NCI-H1092 treated with DMSO at 0.1 percent for 48 hours (cell line): ENCODE data around the gene ACTN4.

ENCODE experiments used
- DNase-seq: peaks from one replicate; lab custom pipeline; 2025; lab: John Stamatoyannopoulos, UW

The ACTN4 gene

DNA sequence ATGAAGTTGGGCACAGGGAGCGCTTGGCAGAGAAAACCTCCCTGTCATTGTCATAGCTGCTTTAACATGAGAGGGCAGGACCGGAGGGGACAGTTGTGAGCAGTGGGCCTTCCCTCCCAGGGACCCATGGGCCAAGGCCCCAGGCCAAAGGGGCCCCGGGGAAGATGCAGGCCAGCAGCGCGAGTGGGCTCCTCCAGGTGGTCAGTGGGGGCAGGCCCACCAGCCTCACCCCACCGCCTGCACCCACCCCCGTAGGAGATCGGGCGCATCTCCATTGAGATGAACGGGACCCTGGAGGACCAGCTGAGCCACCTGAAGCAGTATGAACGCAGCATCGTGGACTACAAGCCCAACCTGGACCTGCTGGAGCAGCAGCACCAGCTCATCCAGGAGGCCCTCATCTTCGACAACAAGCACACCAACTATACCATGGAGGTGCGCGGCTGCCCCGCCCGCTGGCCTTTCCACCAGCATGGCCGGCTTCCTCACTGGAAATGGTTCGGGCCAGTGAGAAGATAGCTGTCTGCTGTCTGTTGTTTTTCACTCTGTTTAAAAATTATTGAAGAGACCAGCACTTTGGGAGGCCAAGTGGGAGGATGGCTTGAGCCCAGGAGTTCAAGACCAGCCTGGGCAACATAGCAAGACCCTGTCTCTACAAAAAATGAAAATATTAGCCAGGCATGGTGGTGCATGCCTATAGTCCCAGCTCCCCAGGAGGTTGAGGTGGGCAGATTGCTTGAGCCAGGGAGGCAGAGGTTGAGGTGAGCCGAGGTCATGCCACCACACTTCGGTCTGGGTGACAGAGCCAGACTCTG is 78.2 kb downstream of the ACTN4 start:
- DNase-seq: no peak

DNA sequence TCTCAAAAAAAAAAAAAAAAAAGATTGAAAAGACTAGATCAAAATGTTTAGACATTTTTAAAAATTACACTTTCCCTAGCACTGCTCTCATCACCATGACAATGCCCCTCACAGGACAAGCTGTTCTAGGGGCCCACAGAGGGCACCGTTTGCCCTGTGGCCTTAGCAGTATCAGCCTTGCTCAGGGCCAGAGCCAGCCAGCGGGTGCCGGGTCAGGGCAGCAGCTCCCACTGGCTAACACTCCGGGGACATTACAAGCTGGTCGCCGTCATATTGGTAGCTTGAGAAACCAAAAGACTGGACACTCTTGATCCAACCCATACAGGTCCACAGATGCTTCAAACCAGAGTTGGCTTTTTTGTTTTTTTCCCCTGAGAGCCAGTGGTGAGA is 78.8 kb downstream of the ACTN4 start:
- DNase-seq: no peak

DNA sequence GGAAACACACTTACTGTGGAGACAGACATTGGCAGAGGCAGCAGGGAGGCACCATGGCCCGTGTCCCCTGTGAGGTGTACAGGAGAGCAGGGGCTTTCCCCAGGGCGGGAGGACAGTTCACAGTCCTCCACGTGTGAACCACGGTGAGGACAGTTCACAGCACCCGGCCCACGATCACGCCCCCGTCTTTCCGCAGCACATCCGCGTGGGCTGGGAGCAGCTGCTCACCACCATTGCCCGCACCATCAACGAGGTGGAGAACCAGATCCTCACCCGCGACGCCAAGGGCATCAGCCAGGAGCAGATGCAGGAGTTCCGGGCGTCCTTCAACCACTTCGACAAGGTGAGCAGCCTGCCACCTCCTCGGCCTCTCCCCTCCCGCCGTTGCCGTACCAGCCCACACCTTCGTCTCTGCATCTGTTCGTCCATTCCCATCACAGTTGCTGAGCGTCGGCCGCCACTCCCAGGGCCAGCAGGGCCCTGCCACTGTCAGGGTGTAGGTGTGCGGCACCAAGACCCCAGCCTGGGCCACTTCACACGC is 79.4 kb downstream of the ACTN4 start:
- no peak for DNase-seq

DNA sequence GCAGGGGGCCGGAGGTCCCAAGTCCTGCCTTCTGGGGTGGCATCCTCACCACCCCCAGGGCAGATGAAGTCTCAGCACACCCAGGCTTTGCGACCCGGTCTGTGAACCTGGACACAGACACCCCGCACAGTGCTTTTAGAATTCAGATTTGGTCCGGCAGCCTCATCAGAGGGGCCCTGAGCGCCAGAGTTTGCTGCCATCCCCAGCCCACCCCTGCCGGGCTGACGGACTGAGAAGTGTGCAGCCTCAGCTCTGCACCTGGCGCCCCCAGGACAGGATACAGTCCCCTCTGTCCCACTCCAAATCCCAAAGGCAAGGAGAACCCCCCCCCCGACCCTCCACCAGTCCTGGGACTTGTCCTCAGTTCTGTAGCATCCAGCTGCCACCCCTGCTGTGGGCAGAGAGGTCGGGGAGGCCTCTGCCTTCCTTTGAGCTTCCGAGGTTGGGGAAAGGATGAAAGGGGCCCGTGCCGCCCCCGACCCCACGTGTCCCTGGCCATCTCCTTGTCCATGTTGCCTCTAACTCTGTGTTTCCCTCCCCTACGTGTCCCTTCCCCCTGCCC is 79.9 kb downstream of the ACTN4 start:
- no peak for DNase-seq

DNA sequence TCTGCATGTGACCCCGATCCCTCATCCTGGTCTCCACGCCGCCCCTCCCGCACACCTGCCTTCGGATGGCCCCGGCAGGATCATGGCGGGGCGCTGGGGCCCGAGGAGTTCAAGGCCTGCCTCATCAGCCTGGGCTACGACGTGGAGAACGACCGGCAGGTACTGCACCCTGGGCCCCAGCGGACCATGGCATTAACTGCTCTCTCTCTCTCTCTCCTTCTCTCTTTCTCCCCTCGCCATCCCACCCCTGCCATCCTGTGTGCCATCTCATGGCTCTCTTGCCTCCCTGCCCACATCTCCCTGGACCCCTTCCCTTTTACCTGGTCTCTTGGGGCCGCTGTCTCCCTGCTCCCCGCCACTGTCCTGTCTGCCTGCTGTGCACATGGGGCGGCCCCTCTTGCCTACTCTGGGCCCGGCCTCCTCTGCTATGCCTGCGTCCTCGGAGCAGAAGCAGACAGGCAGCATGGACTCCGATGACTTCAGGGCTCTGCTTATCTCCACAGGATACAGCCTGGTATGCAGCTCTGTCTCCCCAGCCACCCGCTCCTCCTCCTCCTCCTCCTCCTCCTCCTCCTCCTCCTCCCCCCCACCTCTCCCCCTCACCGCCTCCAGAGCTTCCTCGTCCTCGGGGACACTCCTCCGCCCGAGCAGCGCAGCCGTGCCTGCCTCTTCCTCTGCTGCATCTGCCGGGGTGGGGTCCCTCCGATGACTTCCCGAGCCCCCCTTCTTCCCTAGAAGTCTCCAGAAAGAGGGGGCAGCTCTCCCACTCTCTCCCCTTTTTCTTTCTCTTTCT is 80.6 kb downstream of the ACTN4 start:
- no peak for DNase-seq

DNA sequence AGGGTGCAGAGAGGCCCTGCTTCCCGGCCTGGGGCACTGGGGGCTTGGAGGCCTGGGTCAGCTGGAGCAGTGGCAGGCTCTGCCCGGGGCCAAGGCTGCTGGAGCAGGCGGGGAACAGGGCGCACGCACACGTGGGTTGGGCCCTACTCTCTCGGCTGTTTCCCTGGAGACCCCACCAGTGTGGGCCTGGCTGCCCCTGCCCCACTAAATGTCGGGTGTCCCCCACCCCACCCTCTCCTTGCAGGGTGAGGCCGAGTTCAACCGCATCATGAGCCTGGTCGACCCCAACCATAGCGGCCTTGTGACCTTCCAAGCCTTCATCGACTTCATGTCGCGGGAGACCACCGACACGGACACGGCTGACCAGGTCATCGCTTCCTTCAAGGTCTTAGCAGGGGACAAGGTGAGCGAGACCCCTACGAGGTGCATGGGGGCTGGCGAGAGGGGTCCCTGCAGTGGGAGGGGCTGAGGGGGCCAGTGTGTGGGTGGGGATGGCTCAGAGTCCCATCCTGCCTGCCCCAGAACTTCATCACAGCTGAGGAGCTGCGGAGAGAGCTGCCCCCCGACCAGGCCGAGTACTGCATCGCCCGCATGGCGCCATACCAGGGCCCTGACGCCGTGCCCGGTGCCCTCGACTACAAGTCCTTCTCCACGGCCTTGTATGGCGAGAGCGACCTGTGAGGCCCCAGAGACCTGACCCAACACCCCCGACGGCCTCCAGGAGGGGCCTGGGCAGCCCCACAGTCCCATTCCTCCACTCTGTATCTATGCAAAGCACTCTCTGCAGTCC is 81.5 kb downstream of the ACTN4 start:
- no peak for DNase-seq

DNA sequence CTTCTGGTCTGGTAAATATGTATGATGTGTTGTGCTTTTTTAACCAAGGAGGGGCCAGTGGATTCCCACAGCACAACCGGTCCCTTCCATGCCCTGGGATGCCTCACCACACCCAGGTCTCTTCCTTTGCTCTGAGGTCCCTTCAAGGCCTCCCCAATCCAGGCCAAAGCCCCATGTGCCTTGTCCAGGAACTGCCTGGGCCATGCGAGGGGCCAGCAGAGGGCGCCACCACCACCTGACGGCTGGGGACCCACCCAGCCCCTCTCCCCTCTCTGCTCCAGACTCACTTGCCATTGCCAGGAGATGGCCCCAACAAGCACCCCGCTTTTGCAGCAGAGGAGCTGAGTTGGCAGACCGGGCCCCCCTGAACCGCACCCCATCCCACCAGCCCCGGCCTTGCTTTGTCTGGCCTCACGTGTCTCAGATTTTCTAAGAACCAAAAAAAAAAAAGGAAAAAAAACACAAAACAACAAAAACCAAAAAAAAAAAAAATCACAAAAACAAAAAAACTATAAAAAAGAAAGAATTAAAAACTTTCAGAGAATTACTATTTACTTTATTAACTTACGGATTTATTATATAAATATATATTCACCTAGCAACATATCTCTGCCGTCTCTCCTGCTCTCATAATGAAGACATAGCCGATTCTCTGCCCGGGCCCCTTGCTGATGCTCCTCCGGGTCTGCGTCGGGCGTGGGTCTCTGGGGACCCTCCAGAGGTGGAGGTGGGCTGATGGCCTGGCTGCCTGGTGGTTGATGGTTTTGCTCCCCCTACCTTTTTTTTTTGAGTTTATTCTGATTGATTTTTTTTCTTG is 82.4 kb downstream of the ACTN4 start:
- no peak for DNase-seq

DNA sequence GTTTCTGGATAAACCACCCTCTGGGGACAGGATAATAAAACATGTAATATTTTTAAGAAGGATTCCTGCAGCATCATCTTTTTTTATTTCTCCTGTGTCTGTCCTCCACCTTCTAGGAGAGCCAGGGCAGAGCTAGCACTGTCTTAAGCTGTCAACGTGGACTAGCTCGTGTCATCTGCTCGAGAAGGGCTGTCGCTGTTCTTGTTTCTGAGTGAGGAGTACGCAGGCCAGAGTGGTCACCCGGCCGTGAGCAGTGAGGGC is 83.0 kb downstream of the ACTN4 start:
- DNase-seq: no peak

DNA sequence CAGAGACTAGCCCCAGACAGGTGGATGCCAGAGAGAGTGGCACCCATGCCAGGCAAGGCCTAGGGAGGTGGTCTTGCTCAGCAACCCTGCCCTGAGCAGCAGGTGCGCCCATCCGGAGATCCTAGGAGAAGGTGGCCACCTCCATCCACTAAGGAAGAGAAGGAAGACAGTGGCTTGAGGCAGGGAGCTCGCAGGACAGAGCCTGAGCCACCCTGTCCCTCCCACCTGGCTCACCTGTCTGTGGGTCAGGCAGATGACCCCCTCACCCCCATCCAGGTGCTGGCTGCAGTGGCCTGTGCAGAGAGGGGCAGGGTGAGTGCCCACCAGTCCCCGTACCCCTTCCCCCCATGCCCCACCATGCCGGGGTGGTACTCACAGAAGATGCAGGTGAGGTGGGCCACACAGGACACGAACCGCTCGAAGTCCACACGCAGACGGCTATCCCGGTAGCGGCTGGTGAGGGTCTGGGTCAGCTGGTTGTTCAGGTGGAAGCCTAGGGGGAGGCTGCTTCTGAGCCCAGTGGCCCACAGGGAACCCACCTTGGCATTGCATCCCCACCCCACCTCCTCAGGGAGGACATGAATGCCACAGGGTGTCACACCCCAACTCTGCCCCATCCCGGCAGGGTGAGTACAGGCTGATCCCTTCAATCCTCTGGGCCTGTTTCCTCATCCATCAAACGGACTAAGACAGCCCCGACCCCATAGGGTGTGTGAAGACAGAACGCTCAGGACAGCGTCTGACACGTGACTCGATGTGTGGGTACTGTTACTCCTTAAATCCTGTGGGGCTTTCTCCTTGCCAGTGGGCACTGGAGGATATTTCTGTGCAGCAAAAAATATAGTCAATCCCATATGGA is 83.5 kb downstream of the ACTN4 start:
- no peak for DNase-seq

DNA sequence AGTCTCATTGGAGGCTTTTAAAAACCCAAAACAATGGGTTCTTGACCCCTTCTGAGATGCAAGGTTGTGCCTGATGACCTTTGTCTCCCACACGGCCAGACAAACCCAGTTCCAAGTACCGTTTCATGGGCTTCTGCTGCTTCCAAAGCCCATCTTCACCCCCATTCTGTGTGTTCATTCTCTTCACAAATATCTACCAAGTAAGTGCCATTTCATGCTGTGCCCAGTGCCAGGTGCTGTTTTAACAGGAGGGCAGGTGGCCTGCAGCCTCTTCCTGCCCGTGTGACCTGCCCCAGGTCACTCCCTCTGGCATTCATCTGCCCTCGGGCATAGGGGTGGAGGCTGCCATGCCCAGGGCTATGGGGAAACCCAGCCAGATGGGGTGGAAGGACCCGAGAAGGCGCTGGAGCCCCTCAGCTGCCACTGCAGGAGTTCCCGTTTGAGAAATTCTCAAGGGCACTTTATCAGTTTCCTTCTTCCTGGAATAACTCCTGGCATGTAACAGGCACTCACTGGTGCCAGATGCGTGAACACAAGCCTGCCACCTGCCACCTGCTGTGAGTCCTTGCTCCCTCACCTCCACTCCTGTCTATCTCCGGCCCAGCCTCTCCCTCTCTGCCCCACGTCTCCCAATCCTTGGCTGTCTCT is 84.3 kb downstream of the ACTN4 start:
- no peak for DNase-seq

DNA sequence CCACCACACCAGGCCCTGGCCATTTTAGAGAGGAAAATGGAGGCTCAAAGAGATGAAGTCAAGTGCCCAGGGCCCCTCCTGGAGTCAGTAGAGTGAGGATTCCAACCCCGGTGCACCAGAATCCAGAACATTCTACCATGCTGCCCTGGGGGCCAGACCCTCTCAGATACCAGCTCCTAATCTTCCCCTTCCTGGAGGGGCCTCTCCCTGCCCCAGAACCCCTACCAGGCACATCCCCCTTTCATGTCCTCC is 85.7 kb downstream of the ACTN4 start:
- DNase-seq: no peak

DNA sequence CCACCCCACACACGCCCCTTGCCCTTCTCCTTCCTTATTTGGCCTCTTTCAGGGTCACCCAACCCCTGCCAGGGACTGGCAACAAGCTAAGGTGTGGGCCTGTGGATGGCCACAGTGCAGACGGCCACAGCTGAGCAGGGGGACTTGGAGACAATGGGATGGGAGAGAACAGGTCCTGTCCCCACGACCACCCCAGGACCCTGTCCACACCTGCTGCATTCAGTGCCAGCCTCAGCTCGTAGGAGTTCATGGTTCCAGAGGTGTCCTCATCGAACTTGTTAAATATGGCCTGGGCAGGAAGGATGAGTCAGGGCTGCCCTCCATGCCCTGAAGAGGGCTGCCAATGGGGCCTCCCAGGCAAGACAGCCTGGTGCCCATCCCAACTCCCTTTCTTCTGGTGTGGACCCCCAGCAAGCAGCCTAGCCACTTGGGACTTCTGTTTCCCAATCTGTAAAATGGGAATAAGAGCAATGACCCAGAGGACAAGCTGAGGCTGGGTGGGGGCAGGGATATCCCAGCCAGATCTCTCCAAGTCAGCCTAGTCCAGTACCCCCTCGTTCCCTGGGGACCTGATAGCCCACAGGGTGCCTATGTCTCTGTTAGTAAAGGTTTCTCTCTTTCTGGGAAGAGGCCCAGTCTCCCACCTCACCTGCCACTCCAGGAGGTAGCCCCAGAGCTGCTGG is 86.2 kb downstream of the ACTN4 start:
- DNase-seq: no peak

DNA sequence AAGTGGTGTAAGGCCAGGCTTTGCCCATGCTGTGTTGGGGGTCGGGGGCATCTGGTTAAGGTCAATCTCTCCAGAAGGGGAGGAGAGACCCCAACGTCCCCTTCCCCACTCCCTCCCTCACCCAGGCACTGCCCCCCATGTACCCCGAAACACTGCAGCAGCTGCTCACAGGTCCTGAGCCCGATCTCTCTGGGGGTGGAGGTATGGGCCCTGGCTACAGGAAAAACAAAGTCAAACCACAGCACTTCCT is 86.7 kb downstream of the ACTN4 start:
- no peak for DNase-seq

DNA sequence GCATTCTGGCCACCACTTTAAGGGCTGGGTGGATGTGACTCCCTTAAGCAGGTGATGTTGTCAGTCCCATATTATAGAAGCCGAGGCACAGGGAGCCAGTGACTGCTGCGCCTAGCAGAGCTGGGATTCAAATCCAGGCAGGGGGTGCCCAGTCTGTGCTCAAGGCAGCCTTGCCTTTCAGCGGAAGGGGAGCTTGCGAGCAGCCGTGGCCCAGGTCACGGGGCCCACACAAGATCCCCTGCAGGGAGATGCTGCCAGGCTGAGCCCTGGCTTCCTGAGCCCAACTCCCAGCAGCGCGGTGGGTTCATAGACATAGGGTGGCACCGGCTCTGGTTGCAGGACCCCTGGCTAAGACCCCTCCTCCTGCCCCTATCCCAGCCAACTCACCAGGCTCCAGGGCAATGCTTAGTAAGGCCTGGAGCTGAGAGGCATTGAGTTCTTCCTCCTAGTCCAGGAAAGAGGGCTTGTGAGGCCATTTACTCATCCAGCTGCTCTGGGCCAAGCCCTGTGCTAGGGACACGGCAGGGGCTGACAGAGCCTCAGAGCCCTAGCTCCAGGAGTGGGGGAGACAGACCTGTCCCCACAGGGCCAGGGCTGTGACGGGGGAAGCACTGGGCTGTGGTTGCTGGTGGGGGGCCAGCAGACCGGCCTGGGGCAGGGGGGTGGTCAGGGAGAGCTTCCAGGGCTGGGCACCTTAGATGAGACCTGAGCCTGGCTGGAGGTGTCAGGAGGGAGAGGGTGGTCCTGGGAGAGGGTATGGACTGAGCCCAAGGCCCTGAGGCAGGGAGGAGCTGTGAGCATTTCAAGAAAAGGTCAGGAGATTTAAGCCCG is 87.2 kb downstream of the ACTN4 start:
- DNase-seq: no peak

DNA sequence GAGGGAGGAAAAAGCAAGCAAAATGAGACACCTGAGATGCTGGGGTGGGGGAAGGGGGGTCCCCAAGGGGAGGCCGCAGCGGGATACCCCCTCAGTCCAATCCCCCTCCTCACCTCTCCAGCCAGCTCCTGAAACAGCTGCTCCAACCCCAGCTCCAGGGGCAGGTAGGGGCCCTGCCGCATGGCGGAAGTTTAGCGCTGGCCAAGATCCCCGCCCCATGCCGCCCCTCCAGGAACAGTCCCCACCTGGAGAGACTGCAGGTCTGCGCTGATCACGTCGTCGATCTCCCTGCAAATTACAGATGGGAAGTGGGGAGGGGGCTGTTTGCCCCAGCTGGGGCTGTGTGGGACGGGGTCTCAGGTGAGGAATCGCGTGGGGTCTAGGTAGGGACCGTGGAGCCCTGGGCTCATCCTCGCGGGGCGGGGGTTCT is 87.8 kb downstream of the ACTN4 start:
- DNase-seq: no peak

DNA sequence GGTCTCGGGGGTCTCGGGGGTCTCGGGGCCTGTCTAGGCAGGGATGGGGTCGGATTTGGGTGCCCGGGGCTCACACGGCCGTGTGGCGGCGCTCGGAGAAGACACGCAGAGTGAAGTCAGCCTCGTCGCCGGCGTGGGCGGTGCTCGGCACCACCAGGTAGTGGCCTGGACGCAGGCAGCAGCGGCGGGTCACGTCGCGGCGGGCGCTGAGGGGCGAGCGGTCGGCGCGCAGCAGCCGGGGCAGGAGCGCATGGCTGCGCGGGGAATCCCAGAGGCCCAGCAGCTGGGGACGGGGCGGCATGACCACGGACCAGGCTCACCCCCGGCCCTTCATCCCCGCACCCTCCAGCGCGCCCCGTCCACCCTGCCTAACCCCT is 88.6 kb downstream of the ACTN4 start:
- no peak for DNase-seq

DNA sequence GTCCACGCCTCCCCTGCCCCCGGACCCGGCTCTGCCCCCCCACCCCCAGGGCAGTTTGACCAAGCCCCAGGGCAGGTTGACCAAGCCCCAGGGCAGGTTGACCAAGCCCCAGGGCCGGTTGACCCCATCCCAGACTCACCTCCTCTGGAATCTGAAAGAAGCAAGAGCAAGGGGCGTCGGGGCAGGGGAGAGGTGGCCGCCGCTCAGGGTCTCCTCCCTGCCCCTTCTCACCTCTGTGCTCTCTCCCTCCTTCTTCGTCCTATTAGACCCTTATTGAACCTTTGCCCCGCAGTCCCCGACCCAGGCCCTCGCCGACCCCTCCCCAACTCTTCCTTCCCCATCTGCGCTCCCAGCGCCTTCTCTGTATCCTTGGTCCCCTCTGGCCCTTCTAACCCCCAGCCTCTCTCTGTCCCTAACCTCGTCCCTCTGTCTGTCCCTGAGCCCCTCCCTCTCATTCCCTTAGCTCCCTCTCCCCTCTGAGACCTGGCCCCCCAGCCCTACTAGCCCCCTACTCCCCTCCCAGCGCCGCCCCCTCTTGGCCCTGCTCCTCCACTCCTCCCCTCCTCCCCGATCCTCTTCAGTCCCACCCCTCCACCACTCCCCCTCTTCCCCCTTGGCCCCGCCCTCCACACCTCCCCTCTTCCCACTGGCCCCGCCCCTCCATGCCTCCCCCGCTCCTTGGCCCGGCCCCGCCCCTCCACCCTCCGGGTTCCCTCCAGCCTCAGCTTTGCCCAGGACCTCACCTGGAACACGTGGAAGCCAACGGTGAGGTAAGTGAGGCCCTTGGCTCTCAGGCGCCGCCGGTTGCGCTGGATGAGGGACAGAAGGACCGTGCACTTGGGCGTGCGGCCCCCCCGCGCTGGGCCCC is 89.2 kb downstream of the ACTN4 start:
- no peak for DNase-seq

DNA sequence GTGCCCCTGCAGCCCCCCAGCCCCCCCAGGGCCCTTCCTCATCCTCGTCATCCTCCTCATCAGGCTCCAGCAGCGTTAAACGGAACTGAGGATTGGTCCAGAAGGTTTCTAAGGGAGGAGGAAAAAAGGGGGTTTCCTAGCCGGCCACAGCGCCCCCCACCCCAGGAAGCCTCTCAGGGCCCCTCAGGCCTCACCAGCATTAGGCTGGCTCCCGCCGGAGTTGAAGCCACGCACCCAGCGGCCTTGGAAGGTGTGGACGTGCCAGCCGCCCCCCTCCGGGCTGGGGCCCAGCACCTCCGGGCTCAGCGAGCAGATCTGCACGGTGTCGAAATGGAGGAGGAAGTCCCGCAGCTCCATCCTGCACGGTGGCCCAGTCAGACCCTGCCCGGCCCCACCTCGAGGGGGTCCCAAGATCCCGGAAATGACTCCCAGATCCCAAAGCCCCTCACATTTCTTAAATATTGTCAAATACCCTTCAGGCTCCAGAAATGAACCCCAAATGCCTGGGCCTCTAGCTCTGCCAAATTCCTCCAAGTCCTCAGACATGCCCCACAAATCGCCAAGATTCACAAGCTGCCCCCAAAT is 89.9 kb downstream of the ACTN4 start:
- no peak for DNase-seq
